ENCODE results near the gene PPP1R13L.
A peak's percentile ranks its signal among the peaks of the same experiment; 100 is the strongest.
"Not testable (repeated sequence)": the region's sequence is repeated elsewhere in the genome, so short reads cannot be mapped to it uniquely, and the experiment has no call there.

PPP1R13L gene, protein sequence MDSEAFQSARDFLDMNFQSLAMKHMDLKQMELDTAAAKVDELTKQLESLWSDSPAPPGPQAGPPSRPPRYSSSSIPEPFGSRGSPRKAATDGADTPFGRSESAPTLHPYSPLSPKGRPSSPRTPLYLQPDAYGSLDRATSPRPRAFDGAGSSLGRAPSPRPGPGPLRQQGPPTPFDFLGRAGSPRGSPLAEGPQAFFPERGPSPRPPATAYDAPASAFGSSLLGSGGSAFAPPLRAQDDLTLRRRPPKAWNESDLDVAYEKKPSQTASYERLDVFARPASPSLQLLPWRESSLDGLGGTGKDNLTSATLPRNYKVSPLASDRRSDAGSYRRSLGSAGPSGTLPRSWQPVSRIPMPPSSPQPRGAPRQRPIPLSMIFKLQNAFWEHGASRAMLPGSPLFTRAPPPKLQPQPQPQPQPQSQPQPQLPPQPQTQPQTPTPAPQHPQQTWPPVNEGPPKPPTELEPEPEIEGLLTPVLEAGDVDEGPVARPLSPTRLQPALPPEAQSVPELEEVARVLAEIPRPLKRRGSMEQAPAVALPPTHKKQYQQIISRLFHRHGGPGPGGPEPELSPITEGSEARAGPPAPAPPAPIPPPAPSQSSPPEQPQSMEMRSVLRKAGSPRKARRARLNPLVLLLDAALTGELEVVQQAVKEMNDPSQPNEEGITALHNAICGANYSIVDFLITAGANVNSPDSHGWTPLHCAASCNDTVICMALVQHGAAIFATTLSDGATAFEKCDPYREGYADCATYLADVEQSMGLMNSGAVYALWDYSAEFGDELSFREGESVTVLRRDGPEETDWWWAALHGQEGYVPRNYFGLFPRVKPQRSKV

DNA sequence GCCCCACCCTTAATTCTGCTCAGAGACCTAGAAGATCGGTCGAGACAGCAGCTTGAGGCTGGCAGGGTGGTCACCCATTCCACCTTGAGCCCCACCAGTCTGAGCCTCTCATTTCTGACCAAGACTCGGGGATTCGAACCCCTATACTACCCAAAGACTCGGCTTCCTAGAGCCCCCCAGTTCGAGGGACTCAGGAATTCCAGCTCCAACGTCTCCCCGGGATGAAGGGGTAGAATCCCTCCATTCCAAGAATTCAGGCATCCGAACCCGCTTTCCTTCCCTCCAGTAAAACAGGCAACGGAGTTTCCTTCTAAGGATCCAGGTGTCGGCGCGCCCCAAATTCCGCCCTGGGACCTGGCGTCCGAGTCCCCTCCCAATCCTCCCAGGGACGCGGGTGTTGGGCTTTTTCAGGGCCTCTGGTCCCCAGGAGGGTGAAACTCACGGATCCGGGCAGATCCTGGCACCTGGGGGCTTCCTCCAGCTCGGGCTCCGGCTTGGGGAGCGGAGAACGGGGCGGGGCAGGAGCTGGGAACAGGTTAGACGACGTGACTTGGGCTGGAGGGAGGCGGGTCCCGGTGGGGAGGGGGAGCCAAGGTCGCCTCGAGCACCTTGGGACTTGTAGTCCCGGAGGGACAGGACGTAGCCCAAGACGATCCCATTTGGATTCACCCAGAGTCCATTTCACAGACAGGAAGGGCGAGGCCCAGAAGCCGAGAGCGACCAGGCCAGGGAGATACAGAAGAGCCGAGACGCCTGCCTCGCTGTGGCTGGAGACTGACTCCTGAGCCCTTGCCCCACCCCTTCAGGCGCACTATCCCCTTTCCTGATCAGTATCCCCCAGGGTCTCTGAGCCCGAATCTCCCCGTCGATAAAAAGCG lies at the start of gene PPP1R13L:
PPP1R13L (minus strand) TSS at position 513 of the 878 bp plus-strand sequence. CDS start 6,751 bp downstream, outside the sequence.
- DNase-seq = peak; percentile 58 to 73

DNA sequence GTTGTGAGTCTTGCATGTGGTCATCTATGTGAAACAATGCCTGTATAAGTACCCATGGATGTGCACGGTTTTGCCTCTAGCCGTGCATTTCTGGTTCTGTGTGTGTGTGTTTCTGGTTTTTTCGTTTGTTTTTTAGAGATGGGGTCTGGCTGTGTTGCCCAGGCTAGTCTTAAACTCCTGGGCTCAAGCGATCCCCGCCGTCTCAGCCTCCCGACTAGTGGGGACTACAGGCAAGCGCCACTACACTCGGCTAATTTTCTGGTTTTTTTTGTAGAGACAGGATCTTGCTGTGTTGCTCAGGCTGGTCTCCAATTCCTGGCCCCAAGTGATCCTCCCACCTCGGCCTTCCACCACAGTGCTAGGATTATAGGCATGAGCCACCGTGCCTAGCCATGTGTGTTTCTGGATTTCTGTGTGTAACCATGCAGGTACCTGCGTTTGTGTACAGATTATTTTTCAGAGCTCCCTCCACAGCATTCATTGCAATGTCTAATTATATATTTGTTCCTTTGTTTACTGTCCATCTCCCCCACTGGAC lies 47.0 kb upstream of the PPP1R13L start:
- DNase-seq = no peak

DNA sequence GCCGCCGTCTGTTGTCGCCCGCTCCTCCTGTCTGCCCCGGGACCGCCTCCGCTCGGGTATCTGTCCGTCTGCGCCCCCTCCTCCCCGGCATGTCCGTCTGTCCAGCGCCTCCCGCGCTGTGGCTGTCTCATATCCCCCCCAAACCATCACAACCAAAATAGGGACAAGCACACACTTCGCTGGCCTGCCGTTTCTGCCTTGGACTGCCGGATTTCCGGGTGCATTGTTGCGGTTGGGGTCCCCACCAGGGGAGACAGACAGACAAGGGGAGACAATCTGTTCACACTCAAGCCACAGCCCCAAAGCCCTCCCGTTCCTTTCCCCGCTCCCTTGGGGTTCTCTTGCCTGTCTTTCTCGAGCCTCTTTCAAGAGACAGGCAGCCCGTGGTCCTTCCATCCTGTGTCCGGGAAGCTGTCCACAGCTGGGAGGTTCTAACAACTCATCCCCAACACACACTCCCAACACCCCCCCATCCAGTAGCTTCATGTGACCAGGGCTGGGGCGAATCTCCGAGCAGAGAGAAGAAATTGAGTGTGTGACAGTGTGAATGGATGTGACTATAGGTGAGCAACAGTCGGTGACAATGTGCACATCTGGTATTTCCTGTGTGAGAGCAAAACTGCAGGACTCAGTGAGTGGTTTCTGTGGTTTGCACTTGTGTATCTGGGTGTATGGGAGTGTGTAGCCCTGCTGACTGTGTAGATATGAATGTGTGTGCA lies 46.4 kb upstream of the PPP1R13L start:
- DNase-seq = peak; percentile 37 to 50

DNA sequence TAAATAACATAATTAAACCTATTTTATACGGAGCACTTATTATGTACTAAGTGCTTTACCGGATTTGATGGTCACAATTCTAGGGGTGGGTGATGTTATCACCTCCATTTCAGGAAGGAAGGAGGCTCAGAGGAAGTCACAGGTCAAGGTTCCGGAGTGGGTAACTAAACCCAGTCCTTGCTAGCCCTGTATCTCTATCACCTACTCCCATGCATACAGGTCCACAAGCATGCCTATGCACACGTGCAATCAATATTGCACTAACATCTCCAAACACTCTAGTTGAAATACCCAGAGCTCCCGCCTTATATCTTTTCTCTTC lies 45.1 kb upstream of the PPP1R13L start:
- no peak for DNase-seq

DNA sequence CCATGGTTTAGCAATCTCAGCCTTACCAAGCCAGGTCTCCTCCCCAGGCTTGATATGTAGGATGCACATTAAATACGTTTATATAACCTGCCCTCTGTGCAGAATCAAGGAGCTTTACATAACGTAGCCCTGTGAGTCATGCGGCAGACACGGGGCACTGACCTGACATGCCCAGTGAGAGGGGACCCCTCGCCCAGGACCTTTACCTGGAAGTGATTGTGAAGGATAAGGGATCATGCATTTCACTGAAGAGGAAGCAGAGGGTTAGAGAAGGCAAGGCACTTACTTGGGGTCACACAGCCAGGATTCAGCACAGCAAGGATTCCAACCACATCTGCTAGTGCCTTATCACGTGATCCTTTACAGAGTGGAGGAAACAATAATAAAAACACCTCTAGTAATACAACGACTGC lies 44.0 kb upstream of the PPP1R13L start:
- no peak for DNase-seq

DNA sequence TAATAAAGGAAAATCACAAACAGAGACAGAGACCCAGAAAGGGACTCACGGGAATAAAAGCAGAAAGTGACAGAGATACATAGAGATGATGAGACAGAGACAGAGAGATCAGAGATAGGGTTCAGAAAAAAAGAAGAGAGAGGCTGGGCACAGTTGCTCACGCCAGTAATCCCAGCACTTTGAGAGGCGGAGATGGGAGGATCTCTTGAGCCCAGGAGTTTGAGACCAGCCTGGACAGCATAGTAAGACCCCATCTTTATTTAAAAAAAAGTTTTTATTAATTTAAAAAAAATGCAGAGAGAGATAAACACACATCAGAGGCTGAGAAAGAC lies 43.5 kb upstream of the PPP1R13L start:
- DNase-seq = no peak

DNA sequence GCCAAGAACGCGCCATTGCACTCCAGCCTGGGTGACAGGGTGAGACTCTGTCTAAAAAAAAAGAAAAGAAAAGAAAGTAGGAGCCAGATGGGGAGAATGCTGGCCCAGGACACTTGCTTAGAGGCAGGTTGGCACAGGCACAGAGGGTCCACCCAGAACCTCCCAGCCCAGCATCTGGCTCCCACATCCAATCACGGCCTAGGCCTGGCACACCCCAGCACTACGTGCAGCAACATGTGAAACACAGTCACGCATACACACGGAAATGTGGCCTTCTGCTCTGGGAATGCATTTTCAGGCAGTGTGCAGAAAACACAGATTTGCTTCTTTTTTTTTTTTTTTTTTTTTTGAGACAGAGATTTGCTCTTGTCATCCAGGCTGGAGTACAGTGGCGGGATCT lies 42.1 kb upstream of the PPP1R13L start:
- no peak for DNase-seq

DNA sequence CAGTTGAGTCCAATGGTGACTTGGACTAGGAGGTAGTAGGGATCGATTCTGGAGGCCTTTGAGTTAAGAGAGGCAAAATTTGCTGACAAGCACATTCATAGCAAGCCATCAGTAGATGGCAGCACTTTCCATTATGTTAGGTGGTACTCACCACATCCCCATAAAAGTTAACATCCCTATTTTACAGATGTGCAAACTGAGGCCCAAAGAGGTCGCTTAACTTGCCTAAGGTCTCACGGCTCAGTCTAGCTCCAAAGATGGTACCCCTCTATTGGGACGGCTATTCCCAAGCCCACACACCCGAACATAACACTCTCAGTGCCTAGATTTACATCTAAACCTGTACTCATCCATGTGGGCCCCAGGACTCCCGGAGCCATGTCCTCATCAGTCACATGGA lies 41.4 kb upstream of the PPP1R13L start:
- no peak for DNase-seq

DNA sequence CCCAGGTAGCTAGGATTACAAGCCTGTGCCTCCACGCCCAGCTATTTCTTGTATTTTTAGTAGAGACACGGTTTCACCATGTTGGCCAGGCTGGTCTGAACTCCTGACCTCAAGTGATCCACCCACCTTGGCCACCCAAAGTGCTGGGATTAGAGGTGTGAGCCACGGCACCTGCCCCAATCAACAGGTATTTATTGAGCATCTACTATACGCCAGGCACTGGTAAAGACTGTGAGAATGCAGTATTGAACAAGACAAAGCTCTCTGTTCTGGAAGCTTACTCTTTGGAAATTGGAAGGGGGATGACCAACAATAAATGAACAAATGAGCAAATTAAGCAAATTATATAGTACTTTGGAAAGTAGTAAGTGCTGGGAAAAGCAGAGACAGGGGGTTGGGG lies 40.3 kb upstream of the PPP1R13L start:
- DNase-seq = no peak

DNA sequence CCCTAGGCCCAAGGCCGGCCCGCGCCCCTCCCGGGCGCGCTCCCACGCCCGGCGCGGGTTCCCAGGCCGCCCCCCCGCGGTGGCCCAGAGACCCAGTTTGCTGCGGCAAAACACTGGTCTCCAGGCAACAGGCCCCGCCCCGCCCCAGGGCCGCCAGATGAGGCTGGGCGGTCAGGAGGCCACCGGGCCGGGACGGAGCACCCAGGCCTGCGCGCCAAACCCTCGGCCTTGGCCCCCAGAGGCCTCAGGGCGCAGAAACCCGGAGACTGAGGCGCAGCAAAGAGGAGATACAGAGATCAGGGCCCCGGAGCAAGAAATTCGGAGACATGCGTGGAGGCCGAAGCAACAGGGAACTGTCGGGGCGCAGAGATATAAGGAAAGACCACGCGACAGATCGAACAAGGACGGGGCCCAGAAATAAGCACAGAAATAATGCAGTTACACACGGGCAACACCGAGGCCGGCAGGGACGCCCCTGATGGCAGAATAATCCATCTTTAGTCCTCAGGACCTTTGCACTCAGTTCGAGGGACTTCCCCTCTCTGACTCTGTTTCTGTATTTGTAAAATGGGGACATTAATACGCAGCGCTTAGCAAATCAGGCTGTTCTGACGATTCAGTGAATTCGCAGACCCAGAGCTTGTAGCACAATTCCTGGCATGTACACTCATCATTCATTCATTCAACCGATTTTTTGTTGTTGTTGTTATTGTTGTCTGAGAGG lies 39.6 kb upstream of the PPP1R13L start:
- peak; percentile 80 to 83 for DNase-seq

DNA sequence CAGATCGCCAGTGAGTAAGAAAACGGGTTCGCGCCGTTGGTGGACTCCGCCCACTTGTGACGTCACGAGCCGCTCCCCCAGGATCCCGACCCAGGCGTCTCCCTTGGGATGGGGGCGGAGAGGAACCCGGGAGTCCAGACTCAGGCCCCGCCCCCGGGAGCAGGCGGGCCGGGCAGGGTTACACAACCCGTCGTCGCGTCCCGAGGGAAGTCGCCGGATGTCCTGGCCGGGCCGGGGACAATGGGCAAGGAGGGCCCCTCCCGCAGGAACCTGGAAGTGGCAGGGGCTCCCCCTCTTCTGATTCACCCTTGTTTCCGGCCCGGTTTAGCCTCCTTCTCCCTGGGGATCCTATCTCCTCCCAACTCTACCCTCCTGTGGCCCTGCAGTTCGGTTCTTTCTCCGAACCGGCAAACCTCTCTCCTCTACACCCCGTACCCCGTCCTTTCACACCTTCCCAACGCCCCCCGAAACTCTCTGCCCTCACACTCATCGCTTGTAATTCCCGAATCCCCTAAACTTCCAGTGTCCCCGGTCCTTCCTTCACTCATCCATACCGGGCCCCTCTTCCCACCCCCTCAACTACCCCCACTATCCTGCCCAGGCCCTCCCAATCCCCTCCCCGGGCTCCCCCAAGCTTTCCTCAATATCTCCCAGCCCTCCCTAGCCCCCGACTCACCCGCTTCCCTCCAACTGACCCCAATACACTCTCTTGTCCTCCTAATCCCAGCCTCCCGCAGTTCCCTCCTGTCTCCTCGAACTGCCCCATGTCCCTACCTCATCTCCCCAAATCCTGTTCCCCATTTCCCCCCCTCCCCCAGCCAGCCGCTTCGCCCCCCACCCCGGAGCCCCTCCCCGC lies 38.8 kb upstream of the PPP1R13L start:
- peak; percentile 53 to 68 for DNase-seq

DNA sequence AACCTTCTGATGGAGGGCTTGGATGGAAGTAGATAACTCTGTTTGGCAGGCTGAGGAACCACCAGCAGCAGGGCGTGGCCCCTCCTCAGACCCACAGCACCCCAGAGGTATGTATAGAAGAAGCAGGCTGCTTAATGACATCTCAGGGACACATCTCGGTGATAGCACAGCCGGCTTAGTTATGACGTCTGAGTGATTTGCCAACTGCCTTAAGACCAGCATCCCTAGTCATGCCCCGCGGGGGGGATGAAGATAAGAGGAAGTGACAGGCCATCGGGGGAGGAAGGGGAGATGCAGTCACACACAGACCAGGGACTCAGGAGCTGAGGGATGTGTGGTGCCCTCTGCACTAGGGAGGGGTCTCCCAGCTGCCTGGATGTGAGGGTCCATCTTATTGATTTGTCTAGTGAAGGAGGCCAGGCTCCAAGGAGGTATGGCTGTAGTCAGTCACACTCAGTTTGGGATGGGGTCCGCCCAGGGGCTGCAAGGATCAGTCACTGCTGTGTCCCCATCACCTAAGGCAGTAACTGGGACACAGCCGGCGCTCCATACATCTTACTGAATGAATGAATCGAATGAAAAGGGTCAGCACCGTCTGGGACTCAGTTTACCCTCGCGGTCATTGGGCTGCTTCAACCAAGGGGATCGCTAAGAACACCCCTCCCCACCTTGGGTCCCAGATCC lies 38.1 kb upstream of the PPP1R13L start:
- DNase-seq = peak; percentile 39 to 43

DNA sequence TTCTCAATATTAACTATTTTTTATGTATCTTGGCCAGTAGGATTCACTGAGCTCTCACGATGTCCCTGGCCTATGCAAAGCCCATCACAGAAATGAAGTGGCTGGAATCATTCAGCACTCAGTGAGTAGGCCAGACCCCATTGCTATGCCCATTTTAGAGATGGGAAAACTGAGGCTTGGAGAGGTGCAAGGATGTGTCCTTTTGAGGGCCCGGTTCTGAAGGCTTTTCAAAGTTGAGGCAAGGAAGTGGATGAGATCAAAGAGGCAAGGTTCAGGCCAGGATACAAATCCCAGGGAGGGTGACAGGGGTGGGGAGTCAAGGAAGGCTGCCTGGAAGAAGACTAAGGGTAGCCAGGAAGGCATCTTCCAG lies 37.5 kb upstream of the PPP1R13L start:
- DNase-seq = no peak

DNA sequence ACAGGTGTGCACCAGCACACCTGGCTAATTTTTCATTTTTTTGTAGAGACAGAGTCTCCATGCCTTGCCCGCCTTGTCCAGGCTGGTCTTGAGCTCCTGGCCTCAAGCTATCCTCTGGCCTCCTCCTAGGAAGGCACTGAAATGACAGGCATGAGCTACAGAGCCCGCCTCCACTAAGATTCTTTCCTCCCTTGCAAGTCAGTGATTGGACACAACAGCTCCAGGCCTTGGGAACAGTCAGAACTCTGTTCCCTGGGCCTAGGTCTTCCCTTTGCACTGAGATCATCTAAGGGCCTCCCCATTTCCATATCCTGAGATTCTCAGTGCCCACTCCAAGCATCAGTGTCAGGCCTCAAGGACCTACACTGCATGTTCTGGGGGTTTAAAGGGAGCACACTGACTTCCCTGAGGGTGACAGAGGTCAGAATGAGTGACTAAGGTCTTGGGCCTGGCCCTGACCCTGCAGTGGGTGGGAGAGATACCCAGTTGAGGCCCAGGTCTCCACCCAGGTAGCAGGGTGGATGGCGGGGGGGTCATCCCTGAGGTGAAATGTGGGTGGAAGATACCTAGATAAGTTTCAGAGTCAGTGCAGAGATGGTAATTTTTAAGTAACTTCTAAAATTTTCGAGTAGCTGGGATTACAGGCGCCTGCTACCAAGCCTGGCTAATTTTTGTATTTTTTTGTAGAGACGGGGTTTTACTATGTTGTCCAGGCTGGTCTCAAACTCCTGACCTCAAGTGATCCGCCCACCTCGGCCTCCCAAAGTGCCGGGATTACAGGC lies 36.2 kb upstream of the PPP1R13L start:
- DNase-seq = no peak

DNA sequence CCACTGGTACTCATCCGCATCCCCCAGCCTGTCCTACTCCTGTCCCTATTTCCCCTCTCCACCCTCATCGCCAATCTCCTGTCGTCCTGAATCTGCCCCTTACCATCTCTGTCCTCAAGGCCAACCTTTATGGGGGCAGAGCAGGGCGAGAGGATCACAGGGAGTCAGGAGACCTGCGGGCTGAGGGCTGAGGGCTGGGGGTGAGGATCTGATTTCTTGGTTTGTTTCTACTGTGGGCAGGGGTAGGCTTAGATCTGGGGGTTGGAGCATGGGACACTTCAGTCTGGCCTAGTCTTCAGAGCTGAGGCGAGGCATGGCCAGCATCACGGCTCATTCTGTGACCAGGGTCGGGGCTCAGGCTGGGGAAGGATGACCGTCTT lies 35.4 kb upstream of the PPP1R13L start:
- no peak for DNase-seq

DNA sequence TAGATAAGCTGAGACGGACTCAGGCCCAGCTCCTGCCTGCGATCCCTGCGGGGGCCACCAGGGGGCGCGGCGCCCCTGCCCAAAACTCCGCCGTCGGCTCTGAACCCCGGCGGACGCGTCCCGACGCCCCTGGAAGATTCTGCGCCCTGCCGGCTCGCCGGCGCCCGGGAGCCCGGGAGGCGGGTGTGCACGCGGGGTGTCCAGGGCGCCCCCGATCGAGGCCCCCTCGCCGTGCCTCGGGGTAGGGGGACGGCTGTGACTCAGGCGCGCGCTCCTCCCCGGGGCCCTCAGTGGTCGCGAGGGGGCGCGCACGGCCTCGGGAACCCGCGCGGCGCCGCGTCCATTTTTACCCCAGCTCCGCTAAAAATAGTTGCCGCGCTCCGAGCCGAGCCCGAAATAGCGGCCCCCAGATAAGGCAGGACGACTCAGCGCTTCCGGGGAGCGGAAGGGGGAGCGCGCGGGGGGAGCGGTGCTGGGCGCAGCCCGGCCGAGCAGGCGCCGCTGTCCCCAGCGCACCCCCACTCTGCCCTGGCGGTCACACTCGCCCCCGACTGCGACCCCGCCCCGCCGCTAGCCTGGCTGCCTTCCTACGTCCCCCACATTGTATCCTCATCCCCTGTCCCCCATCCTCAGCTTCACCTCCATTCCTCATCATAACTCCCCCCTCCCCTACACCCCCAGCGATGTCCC lies 34.8 kb upstream of the PPP1R13L start:
- DNase-seq = peak; percentile 86 to 87

DNA sequence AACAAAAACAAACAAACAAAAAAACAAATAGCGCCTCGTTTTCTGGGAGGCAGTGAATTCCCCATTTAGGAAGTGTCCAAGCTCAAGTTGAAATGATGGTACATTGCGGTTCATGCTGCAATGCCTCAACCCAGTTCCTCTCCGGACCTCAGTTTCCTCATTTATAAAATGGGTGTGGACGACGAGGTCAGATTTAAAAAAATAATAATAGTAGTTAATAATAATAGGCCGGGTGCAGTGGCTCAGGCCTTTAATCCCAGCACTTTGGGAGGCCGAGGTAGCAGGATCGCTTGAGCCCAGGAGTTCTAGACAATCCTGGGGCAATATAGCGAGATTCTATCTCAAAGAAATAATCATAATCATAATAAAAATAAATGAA lies 34.3 kb upstream of the PPP1R13L start:
- no peak for DNase-seq

DNA sequence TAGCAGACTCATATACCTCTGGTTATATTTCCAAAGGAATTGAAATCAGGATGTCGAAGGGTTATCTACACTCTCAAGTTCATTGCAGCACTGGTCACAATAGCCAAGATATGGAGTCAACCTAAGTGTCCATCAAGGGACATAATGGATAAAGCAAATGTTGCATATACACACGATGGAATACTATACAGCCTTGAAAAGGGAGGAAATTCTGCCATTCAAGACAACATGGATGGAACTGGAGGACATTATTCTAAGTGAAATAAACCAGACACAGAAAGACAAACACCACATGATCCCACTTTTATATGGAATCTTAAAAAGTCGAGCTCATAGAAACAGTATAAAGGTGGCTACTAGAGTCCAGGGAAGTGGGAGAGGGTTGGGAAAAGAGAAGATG lies 32.5 kb upstream of the PPP1R13L start:
- no peak for DNase-seq

DNA sequence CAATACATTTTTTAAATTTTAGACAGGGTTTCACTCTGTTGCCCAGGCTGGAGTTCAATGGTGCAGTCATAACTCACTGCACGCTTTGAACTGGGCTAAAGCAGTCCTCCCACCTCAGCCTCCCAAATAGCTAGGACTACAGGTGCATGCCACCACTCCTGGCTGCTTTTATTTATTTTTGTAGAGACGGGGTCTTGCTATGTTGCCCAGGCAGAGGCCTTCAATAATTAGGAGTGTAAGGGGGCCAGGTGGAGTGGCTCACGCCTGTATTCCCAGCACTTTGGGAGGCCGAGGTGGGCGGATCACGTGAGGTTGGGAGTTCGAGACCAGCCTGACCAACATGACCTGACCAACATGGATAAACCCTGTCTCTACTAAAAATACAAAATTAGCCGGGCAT lies 27.7 kb upstream of the PPP1R13L start:
- DNase-seq = not testable (repeated sequence)

All from stimulated activated CD4-positive, alpha-beta T cell treated with anti-CD3 and anti-CD28 coated beads, Interleukin-2, amount 100 ng/mL, for 24 hours (primary cell).